ENCODE data around the gene MAP2K3.
A peak's percentile ranks its signal among the peaks of the same experiment; 100 is the strongest.

MAP2K3 gene

DNA sequence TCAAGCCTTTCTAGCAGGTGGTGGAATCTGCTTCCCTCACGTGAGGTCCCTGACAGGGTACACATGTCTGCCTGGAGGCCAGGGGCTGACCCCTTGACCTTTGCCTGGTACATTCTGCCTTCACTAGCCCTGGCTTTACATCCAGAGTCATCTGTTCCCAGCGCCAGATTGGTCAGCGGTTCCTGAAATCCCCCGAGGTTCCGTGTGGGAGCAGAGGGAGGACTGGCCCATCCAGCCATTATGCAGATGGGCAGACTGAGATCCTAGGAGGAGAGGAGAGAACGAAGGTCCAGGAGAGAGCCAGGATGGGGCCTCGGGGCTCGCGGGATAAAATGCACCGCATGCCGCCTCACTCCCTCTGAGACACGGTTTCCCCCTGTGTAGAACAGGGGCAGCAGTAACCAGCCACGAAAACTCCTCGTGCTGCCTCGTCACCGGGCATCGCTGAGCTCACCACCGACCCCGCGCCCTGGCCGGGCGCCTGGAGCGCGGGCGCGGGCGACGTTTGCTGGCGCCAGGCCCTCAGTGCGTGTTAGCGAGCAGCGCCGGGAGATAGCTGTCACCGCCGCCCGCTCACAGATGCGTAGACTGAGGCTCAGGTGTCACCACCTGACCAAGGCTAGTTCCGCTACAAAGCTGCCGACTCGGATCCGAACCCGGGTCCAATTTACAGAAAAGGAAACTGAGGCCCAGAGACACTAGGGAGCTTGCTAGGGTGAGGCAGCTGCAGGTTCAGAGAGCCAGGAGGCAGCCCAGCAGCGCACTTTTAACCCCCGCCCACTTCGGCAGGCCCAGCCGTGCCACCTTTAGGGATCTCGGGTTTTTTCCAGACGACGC, 811 bp upstream of the MAP2K3 start:
- no peak for DNase-seq

DNA sequence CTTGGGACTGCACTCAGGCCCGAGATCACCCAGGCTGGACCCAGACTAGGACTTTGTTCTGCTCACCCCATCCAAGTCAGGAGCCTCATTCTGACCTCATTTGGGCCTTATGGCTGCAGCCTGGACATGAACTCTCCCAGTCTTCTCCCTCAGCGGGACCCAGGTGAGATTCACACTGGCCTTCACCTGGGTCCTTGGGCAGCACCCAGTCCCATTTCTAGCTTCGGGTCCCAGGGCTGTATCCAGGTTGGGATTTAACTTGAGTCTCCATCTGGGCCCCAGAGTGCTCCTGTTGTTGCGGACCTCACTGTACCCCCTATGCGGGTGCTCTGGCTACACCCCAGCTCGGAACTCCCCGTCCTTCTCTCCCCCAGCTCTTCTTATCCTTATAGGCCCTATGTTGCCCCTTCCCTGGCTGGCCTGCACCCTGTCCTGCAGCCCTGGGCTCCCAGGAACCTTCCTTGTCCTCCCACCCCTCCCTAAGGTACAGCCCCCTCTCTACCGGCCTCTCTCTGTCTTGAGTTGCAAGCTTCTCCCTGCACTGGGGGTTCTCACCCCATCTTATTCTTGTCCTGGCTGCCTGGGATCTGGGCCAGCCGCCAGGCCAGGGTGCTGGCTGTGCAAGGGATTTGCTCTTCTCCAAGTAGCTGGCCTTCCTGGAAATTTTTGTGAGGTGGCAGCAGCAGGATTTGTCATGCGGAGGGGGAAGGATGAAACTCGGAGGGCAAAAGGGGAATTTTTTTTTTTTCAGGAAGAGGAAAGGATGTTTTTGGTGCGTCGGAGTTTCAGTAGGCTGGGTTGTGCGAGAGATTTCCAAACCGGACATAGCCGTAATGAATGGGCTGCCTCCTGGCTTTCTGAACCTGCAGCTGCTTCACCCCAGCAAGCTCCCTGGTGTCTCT, 904 bp downstream of the MAP2K3 start:
- no peak for DNase-seq

GRCh38 chr17:21286066-21286770, 1.7 kb downstream of the MAP2K3 start:
- no peak for DNase-seq

GRCh38 chr17:21286909-21287702, 2.6 kb downstream of the MAP2K3 start:
- no peak for DNase-seq

DNA sequence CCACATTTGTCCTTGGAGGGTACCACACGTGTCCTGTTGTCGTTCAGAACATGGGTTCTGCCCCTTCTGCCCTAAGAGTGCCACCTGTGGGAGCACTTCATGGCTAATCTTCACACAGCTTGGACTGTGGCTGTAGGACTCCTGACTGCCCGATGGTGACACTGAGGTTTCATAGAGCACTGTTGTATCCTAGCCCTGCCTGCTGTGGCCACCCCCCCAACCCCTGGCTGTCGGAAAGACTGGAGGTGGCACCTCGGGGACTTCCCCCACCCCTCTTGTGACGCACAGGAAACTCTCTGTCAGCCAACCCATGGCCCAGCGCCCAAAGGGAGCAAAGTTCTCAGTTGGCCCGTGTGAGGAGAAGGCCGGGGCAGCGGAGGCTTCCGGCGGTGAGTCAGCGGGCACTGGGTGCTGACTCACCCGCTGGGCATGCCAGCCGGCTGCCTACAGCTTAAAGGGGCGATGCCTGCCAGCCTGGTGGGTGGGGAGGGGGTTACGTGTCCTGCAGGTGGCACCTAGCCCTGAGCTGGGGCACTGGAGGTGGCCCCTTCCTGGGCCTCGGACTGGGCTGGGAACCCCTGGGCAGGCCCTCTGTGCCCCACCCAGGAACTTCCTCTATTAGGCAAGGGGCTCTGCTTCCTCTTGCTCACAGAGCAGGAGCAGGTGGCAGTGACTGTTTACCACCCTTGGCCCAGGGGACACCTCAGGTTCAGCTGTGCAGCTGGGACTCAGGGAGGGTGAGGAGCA, 3.4 kb downstream of the MAP2K3 start:
- DNase-seq: peak; percentile 78 to 88 (median 81)

GRCh38 chr17:21288571-21289017, 4.1 kb downstream of the MAP2K3 start:
- no peak for DNase-seq

DNA sequence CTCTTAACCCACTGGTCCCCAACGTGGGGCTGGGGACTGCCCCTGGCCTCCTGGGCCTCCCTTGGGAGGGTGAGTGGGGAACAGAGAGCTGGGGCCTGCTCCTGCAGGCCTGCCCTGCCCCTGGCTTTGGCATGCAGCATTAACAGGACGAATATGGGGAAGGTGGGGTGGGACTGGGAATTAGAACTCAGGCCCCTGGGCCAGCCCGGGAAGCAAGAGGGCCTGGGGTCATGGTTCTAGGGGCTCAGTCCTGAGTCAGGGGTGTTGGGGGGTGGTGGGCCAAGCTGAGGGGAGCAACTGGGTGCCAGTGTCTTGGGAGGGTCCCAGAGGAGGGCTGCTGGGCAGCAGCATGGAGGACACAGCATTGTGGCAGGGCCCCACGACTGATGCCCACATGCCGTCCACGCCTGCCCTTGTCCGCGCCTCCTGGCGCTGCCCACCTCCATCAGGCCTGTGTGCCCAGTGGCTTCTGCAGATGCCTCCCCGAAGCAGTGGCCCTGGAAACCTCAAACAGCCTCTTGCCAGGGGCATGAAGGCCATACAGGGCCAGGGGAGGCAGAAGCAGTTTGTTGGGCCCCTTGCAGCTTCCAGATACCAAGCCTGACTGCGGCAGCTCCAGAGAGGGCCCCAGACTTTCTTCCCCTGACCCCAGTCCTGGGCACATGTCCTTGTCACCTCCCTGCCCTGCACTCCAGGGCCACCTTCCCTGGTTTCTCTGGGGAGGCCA, 4.8 kb downstream of the MAP2K3 start:
- DNase-seq: no peak

DNA sequence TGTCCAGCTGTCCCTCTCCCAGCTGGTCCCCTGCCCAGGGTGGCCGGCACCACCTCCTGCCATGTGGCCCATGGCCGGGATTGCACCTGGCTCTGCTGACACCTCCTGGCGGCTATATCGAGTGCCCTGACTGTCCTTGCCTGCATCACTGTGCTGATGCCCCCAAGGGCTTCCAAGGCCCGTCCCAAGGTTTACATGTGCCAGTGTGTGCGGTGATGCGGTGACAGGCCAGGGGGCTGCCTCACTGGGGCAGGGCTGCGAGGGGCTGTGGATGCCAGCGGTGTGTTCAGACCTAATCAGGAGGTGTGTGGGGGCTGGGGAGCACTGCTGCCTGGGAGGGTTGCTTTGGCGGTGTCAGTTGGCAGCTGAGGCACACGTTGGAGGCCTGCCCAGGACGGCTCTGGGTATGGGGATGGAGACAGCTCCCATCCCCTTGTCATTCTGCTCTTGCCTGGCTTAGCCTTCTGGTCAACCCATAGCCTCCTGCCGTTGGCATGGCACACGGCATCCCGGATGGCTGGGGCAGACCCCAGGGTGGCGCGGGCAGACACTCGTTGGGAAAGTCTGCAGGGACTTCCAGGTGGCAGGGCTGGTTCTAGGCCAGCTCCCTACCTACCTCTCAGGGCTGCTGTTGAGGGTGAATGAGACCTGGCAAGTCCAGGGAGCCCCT, 5.5 kb downstream of the MAP2K3 start:
- DNase-seq: no peak

DNA sequence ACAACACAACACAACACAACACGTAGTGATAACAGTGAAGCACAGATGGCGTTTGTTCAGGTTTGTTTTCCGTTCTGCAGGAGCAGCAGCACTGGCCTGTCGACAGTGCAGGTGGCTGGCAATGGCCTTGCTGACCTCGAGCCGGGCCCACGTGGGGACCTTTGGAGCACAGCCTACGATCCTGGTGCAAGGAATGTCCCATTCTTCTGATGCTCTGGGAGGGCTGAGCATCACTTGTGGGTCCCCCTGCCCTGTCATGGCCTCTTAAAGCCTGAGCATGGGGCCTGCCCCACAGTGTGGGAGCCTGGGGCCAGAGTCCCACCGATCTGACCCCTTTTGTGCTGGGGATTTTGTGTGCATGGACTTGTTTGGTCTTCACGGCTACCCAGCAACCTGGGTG, 6.8 kb downstream of the MAP2K3 start:
- DNase-seq: no peak

GRCh38 chr17:21291862-21292261, 7.4 kb downstream of the MAP2K3 start:
- DNase-seq: no peak

DNA sequence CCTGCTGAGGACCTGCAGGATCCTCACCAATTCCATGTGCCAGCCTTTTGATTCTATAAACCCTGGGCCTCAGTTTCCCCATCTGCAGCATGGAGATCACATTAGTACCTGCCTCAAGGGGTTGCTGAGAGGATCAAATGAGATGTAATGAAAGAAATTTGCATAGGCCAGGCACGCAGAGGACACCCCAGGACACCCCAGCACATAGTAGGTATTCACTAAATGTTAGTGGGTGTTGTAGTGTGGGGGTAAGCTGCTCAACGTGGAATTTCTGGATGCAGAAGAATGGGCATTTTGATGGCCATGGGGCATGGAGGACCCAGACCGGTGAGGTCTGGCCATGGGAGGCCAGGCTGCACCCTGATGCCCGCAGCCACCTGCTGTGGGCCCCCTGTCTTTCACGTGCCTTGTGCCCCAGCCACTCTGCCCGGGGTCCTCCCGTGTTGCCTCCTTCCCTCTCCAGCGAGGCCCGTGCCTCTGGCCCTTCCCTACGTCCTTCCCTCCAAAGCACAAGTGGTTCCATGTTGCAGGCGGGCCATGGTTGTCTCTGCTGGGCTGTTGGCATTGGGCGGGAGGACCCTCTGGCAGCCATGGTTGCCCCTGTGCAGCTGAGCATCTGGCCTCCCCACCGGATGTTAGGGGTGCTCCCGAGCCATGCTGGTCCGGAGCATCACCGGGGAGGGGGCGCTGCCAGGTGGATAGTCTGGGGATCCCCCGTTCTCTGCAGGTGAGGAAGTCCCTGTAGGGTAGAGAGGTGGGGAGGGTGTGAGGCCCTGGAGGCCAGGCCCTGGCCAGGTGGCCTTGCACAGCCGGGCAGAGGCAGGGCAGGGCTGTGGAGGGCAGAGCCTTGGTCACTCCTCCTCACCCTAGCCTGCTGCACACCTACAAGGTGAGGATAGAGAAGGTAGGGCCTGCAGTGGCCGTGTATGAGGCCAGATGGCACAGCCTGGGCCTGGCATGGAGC, 8.6 kb downstream of the MAP2K3 start:
- DNase-seq: no peak

- DNase-seq: no peak
Observed at GRCh38 chr17:21293831-21294210, 9.3 kb downstream of the MAP2K3 start.

- no peak for DNase-seq
Observed at GRCh38 chr17:21294321-21295035, 10.0 kb downstream of the MAP2K3 start.

DNA sequence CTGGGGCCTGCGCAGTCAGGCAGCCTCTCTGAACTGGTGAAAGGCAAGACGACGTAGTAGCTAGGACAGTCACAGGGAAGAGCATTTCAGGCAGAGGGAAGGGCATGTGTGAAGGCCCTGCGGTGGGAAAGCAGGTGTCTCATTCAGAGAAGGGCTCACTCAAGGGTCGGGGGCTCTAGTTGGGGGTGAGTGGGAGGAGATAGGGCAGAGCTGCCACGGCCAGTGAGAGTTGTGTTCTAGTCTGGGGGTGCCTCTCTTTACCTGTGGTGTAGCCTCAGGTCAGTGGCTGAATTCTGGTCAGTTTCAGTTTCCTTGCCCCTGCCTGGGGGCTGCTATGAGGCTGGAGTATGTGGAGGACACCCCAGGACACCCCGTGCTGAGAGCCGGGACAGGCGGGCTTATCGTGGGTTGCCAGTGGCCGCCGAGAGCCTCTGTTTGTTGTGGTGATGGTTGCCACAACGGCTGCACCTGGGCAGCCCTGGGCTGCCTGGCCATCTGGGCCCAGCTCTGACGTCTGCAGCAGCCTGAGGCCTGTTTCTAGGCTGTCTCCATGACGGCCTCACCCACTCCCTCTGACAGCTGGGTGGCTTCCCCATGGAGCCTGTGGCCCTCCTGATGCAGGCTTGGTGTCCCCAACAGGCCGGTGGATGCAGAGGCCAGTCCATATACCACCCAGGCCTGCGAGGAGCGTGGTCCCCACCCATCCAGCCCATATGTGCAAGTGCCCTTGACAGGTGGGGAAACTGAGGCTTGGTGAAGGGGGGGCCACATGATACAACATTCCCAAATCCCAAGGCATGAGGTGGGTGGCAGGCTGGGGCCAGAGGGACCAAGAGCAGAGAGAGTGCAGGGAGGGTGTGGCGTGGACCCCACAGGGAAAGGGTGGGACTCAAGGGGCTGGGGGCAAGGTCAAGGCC, 10.8 kb downstream of the MAP2K3 start:
- no peak for DNase-seq

- DNase-seq: no peak
Observed at GRCh38 chr17:21296097-21297025, 11.8 kb downstream of the MAP2K3 start.

DNA sequence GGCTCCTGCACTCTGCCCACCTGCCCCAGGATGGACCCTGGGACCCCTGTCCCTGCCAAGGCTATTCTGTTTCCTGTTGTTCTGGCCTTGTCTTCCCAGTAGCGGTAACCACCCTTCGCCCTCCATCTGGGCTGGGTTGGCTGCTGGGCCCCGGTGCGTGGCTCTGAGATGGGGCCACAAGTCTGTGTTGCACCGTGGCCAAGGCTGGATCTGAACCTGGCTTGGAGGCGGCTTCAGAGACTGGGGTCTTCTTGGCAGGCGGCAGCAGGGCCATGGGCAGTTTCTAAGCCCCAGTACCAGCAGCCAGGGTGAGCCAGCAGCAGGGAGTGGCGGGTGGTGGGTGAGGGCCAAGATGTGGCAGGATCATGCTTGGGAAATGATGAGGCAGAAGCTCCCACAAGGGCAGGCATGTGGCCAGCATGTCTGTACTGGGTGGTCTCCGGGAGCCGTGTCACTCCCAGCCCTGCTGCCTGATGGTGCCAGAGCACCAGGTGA, 12.6 kb downstream of the MAP2K3 start:
- no peak for DNase-seq
